GM12878 (cell line): ENCODE results near the gene TRPV6. TPM values are rescaled to one million over a fixed set of nuclear protein-coding genes. Genes with fewer than 3 reads are reported as not detected.

Experiments
- ATAC-seq: fragments of 200-7000 bp; cut with Tn5 transposase; 3 replicates; pipeline ENCODE4 v1.9.1; 2020; ENCODE audit warnings: mild to moderate bottlenecking, moderate library complexity
- BruUV-seq: library from RNA; stranded (reverse); fragments of 400-500 nt; replicated peaks from 2 replicates; lab custom pipeline; 2021; lab: Mats Ljungman, UMichigan
- CTCF ChIA-PET: fragments of 300-600 bp; sonication (Branson Sonifier 250); formaldehyde crosslinking; extraction: SDS; loops from one replicate; lab custom pipeline; 2021; ENCODE audit warnings: inconsistent platforms; lab: Yijun Ruan, JAX
- POLR2A ChIA-PET: fragments of 350-600 bp; formaldehyde crosslinking; extraction: SDS; loops from one replicate; lab custom pipeline; 2021; ENCODE audit warnings: inconsistent platforms; lab: Charles Lee
- RAD21 ChIA-PET: fragments of 300-600 bp; sonication (Branson Sonifier 250); formaldehyde crosslinking; loops from one replicate; lab custom pipeline; 2023; ENCODE audit warnings: antibody characterized with exemption; ENCODE audit not compliant: unreplicated experiment; lab: Charles Lee
- SMC1A ChIA-PET: fragments of 300-600 bp; sonication (Branson Sonifier 250); formaldehyde crosslinking; loops from one replicate; lab custom pipeline; 2023; ENCODE audit not compliant: unreplicated experiment, uncharacterized antibody; lab: Charles Lee
- DNase-seq: peaks from one replicate; pipeline ENCODE4 v3.0.0-alpha.2; 2011; ENCODE audit warnings: low read depth, low spot score
- FAIRE-seq: peaks from 3 replicates; lab custom pipeline; 2011; peaks lifted over from hg19 to GRCh38; lab: Jason Lieb, UNC
- H2AFZ ChIP-seq: 2 replicates; pipeline ENCODE4 v1.6.0; 2011; ENCODE audit warnings: low read depth, low read length, control low read depth; ENCODE audit not compliant: control insufficient read depth
- H3K27ac ChIP-seq: 2 replicates; pipeline ENCODE4 v1.5.1; 2011; ENCODE audit warnings: control low read depth; ENCODE audit not compliant: control insufficient read depth, insufficient read depth
- H3K27me3 ChIP-seq, 2 experiments: replicated peaks in 1 of 2; 2 replicates each; pipeline versions ENCODE4 v1.6.0 to v1.6.1; 2011; ENCODE audit warnings: low read length in 1 of 2; ENCODE audit not compliant: control insufficient read depth in 2 of 2, insufficient read depth in 2 of 2
- H3K36me3 ChIP-seq, 2 experiments: 2 replicates each; pipeline ENCODE4 v1.5.1; 2011; ENCODE audit warnings: low read length in 1 of 2; ENCODE audit not compliant: control insufficient read depth in 2 of 2, insufficient read depth in 2 of 2
- H3K4me1 ChIP-seq: 2 replicates; pipeline ENCODE4 v1.6.1; 2011; ENCODE audit warnings: mild to moderate bottlenecking, low read length, moderate library complexity, mixed read lengths; ENCODE audit not compliant: control insufficient read depth, insufficient read depth
- H3K4me2 ChIP-seq: 2 replicates; pipeline ENCODE4 v1.6.0; 2011; ENCODE audit warnings: control low read depth; ENCODE audit not compliant: control insufficient read depth, insufficient read depth
- H3K4me3 ChIP-seq: fragments of 200-600 bp; sonication (generic); 2 replicates; pipeline ENCODE4 v1.5.1; 2016
- H3K79me2 ChIP-seq: 2 replicates; pipeline ENCODE4 v1.6.0; 2011; ENCODE audit warnings: low read length; ENCODE audit not compliant: control insufficient read depth, insufficient read depth
- H3K9ac ChIP-seq: 2 replicates; pipeline ENCODE4 v1.8.0; 2011; ENCODE audit warnings: low read length, control low read depth, mixed read lengths; ENCODE audit not compliant: control insufficient read depth, insufficient read depth
- H3K9me3 ChIP-seq: replicated peaks from 3 replicates; pipeline ENCODE4 v1.5.1; 2011; ENCODE audit warnings: mild to moderate bottlenecking, low read length; ENCODE audit not compliant: control insufficient read depth, insufficient read depth
- H4K20me1 ChIP-seq: 2 replicates; pipeline ENCODE4 v1.6.0; 2011; ENCODE audit not compliant: control insufficient read depth, insufficient read depth
- HSF1 ChIP-seq: fragments of 150-350 bp; IDR thresholded peaks from 2 replicates; pipeline ENCODE4 v1.6.1; 2014; ENCODE audit warnings: mild to moderate bottlenecking, low read depth, low read length
- PRDM15 ChIP-seq: fragments of 450-650 bp; formaldehyde crosslinking; IDR thresholded peaks from 2 replicates; pipeline ENCODE4 v1.4.0; 2020; ENCODE audit warnings: mild to moderate bottlenecking, moderate library complexity
- ZBTB11 ChIP-seq: fragments of 450-650 bp; formaldehyde crosslinking; IDR thresholded peaks from 2 replicates; pipeline ENCODE4 v1.5.0; 2022; ENCODE audit warnings: mild to moderate bottlenecking, missing genetic modification characterization
- ZNF592 ChIP-seq: fragments of 450-650 bp; IDR thresholded peaks from 2 replicates; pipeline ENCODE4 v1.6.1; 2017; ENCODE audit warnings: mild to moderate bottlenecking, moderate library complexity
- ZNF687 ChIP-seq: fragments of 450-650 bp; IDR thresholded peaks from 2 replicates; pipeline ENCODE4 v1.6.1; 2017; ENCODE audit warnings: mild to moderate bottlenecking, moderate library complexity
- WGBS: methylation state at CpG from one replicate; pipeline ENCODE4 v1.1.6; 2016; ENCODE audit warnings: low lambda C conversion rate; ENCODE audit not compliant: insufficient replicate concordance, insufficient coverage; ENCODE audit errors: missing lambda C conversion rate; 5-methylcytosine and 5-hydroxymethylcytosine counted together
- in situ Hi-C: fragments of 300-500 bp; cut with MboI; formaldehyde crosslinking; loops from 9 replicates; pipeline ENCODE4 v1.14.3; 2018; ENCODE audit warnings: mixed read lengths
- intact Hi-C: fragments of 100-400 bp; cut with micrococcal nuclease; formaldehyde crosslinking; loops from one replicate; pipeline ENCODE4 v1.14.2; 2022; ENCODE audit not compliant: unreplicated experiment
- polyA plus RNA-seq, 11 experiments: library from polyadenylated mRNA; depleted of rRNA in 4 of 11; unstranded in 6 of 11; stranded (reverse) in 5 of 11; fragments of >200 nt; fragmentation: Nextera tagmentation in 4 of 11; fragmentation: Illumina TruSeq in 1 of 11; extraction: Ambion mirVana in 4 of 11; extraction: Trizol in 1 of 11; gene quantifications; 1 replicate in 1 of 11; 2 replicates in 10 of 11; pipeline versions ENCODE4 v1.2.1 to v1.2.3, GENCODE V29; 2011 to 2016; ENCODE audit warnings: inconsistent platforms in 2 of 11, missing spikeins in 2 of 11, low read depth in 1 of 11
- total RNA-seq, 4 experiments: library from RNA; depleted of rRNA in 3 of 4; stranded (reverse); fragments of >200 nt in 3 of 4; fragmentation: Illumina TruSeq in 1 of 4; extraction: Trizol in 1 of 4; gene quantifications; 2 replicates each; pipeline versions ENCODE4 v1.2.1 to v1.2.3, GENCODE V29; 2013 to 2021

TRPV6 gene
- total and polyA plus RNA-seq, 10 of the 15 experiments (the other 5 are each of a cell fraction or from before 2014, with no cell fraction given): not detected

- Histone ChIP-seq H2AFZ (no peak overlapping the region), H3K4me2 (no peak overlapping the region), H3K27me3 (no peaks in the 10 kb centered on the region), H3K9me3 (no peaks in the 10 kb centered on the region), H3K4me3 (no peak overlapping the region), H3K79me2 (no peaks in the 10 kb centered on the region), H3K27ac (no peak overlapping the region), H3K9ac (no peak overlapping the region), H3K36me3 (no peaks in the 10 kb centered on the region), H3K4me1 (no peaks in the 10 kb centered on the region), H4K20me1 (no peaks in the 10 kb centered on the region)
- in situ Hi-C loops (no loop called here), intact Hi-C loops (no loop called here)
- no peak for ATAC-seq
- POLR2A ChIA-PET: no interaction called here
- no TSS peak for BruUV-seq
- no peak for DNase-seq
- SMC1A ChIA-PET: interaction anchor here (0.9 to 2.5 kb wide), 4 partner anchors 53 to 196 kb away, joined by 3 to 10 read pairs (median 6); no protein-coding TSS in a partner anchor
- RAD21 ChIA-PET: interaction anchor here (1.5 to 2.5 kb wide), 6 partner anchors 13 to 235 kb away, joined by 3 to 23 read pairs (median 9); partner anchors contain the start of gene EPHB6
- FAIRE-seq: no peak
- 0% methylated on average over 4 of the region's 4 CpGs for WGBS
- CTCF ChIA-PET: interaction anchor here (0.7 to 2.0 kb wide), 5 partner anchors 13 to 257 kb away, joined by 3 to 11 read pairs (median 7); no protein-coding TSS in a partner anchor
- TF ChIP-seq ZNF687: no peak
- no peak for TF ChIP-seq ZNF592
- TF ChIP-seq ZBTB11 (CRISPR knock-in tag): no peak
- no peak for TF ChIP-seq PRDM15 (CRISPR knock-in tag)
- no peak for TF ChIP-seq HSF1
Measured at GRCh38 chr7:142867097-142867378, 18.5 kb downstream of the TRPV6 start.
